ENCODE results near the gene RIT2.

Gene RIT2

DNA sequence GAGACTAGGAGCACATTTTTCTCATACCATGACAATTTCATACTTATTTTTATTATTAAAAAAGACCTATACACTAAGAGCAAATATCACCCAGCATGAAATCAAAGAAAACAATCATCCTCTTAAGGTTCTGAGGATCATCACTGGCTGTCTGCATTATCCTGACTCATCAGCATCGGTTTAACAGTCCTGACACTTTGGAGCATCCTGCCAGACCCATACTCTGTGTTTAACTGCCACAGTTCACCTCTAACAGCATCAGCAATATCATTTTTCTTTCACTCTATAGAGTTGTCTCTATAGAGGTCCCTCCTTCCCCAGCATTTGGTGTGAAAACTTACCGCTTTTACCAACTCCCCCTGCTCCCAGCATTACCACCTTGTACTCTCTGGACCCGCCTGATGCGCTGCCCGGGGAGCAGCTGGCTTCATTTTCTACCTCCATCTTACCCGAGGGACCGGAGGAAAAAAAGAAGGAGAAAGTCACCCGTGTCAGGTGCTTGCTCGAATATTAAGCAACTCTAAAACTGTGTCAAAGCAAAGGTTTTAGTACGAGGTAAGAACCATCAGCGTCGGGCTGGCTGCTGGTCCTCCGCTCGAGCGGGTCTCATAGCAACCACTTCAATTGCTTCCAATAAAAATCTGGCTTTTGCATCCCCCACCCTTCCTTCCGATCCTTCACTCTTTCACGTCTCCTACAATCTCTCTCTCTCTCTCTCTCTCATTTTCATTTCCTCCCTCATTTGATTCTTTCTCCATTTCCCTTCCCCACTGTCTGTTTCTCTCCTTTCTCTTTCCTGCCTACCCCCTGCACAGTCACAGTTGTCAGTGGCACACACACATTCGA lies at the start of gene RIT2:
Gene RIT2, minus strand, starts transcription at position 610 of the 846 bp plus-strand sequence.
- FAIRE-seq: no peak

DNA sequence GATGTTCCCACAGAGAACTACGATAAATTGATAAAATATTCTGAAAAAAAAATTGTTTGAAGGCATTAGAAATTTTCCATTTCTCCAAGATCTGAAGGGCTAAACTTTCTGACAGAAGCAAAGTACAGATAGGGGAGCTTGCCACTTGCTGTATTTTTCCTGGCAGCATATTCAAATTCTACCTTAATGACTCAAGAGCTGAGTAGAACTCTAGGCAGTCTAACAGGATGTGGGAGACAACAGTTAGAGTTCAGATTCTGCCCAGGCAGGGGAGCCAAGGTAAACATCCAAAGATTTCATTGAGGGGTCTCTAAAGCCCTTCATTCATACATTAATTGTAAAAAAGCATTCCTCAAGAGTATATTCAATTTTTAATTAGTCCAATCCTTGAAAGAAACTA lies 46.0 kb upstream of the RIT2 start:
- FAIRE-seq: no peak

DNA sequence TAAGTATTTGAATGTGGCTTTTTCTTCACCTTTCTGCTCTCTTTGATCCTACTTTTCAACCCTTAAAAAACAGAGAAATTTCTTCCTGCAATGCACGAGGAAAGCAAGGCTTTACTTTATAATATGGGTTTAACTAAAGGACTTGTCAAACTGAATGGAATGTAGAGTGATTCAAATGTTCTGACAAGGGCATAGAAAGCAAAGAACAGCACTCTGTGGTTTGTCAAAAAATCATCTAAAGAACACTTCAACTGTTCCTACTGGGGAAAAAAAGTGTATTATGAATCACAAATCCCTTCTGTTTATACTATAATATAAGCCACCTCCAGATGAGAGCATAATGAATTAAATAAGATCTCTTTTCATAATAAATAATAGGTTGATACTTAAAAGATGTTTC lies 45.0 kb upstream of the RIT2 start:
- no peak for FAIRE-seq

DNA sequence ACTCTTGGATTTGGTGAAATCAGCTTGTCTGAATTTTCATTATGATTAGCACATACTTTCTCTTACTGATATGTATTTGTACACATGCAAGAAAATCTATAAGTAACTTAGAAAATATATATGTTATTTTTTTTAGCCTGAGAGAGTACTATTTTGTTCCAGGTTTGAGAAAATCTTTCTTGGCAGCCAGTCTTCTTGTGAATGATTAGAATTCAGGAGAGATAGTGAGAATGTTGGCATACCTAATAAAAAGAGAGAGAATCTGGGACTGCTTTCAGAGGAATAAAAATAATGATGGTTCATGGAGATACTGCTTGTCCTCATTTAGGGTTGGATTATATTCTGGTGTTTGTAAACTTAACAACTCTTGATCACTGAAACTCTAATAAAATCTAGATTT lies 44.4 kb upstream of the RIT2 start:
- FAIRE-seq: no peak

DNA sequence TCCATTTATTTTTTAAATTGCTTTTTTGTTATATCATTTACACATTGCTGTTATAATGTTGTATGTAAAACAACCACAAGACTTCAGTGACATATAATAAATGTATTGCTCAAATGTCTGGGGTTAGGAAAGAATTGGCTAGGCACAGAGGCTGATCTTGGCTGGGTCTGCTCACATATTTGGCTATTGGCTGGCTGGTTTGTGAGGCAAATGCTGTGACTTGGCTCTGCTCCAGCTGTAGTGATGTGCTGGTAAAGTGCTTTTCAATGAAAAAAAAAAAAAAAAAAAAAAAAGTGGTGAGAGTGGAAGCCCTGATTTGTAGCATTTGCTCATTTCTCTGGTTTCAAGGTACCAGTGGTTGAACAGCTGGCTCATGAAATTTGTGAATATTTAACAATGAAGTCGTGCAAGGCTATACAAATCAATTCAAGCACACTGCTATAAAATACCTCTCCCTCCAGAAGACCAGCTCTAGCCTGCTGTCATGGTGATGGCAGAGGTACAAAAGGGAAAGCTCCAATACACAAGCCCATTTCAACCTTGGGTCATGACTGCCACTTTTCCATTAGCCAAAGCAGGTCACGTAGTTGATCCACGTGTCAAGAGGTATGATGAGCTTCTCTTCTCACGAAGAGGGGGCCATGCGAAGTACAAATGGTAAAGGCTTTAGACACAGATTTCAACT lies 43.7 kb upstream of the RIT2 start:
- no peak for FAIRE-seq

DNA sequence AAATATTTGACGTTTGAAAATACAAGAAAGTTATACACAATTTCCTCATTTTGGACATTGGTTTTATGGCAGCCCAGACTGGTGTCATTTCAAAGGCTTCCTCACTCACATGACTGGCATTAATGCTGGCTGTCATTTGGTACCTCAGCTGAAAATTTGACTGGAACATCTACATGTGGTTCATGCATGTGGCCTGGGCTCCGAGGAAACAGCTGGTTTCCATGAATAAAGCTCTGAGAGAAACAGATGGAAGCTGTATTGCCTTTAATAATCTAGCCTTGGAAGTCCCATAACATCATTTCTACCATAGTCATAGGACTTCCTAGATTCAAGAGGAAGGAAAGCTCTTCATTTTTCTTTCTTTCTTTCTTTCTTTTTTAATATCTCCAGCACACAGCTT lies 42.9 kb upstream of the RIT2 start:
- no peak for FAIRE-seq

DNA sequence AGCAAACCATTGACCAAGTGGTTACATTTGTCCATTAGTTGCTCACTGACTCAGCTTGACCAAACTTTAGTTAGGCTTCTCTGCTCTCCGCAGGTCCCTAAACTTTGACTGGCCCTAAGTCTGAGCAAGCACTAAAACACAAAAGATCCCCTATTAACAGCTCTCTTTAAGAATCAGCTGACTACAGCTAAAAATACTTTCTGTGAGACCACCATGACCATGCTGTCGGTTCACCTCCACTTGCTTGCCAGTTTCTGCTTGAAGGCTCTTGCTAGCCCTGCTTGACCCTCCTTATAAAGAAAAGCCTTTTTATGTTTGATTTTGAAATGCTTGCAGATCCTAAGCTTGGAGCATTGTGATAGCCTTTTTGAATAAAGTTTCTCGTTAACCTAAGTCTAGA lies 40.4 kb upstream of the RIT2 start:
- no peak for FAIRE-seq

GRCh38 chr18:43148231-43148630 lies 32.7 kb upstream of the RIT2 start:
- FAIRE-seq: no peak

DNA sequence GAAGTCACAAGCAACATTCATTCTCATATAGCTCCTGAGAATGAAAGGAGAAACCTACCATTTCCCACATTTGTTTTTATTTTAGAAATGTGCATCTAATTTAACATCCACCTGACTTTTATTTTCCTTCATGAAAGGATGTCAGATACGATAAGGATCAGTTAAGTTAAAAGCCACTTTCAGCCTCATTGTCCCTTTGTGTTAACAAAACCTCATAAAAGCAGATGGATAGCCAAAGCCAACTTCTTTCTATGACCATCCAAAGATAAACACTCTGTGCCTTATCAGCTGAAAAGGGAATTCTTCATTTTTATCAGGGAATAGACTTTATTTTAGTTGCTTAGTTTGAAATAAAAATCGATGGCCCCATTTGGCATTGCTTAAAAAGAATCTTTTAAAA lies 25.7 kb upstream of the RIT2 start:
- no peak for FAIRE-seq

GRCh38 chr18:43139288-43139946 lies 23.9 kb upstream of the RIT2 start:
- no peak for FAIRE-seq

GRCh38 chr18:43134876-43135275 lies 19.4 kb upstream of the RIT2 start:
- no peak for FAIRE-seq

DNA sequence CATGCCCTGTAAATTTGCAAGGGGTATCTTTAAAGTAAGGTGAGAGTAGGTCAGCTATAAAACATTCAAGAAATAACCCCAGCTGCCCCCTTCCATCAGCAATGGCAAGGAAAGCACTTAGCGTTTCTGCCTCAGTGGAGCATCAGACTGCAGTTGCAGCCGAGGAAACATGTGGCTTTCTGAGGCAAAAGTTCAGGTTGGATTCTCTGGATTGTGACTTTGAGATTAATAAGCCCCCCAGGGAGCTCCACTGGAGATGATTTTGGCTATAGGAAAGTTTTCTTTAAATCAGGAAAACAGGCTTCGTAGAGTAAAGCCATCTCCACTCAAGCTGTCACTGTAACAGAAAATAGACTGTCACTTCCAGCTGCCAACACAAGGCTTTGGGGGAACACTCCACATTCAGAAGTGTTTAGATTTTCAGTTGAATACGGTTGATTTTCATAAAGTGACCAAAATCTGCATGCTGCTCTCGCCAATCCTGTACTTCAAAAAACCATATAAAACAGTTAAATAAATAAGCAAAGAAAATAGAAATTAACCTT lies 15.3 kb upstream of the RIT2 start:
- no peak for FAIRE-seq

GRCh38 chr18:43129946-43130524 lies 14.6 kb upstream of the RIT2 start:
- FAIRE-seq: no peak

DNA sequence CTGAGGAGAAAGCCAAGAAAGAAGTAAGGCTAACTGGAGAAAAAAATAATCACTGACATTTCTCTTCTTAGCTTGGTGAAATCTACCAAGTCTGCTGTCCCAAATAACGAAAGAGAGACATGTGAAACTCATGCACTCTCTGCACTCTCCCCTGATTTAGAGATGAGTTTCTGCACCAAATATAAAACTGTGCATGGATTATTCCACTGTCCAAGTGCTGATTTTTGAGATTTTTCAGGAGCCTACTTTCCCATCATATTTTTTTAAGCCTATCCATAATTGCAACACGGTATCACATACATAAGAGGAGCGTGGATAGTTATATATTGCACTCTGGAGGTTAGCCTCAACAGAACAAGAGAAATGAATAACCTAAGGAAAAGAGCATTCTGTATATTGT lies 10.0 kb upstream of the RIT2 start:
- FAIRE-seq: no peak

DNA sequence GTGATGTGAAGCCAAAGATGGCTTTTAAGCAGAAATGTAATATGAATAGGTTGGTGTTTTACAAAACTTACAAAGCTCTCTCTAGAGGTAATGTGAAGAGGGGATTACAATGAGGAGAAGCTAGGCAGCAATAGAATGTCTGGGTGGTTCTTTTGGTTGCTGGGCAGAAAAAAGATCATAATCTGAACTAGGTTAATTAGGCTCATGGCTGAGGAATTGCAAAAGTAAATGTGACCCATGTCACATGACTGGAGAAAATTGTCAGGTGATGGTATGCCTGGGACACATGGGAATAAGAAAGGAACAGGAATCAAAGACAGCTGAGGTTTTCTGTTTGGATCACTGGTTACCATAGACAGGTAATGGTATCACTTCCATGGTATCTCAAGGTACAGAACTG lies 7.5 kb upstream of the RIT2 start:
- FAIRE-seq: no peak

GRCh38 chr18:43116699-43117294 lies 1.3 kb upstream of the RIT2 start:
- FAIRE-seq: no peak

- no peak for FAIRE-seq
Measured at GRCh38 chr18:43113220-43113895, 2.1 kb downstream of the RIT2 start.

DNA sequence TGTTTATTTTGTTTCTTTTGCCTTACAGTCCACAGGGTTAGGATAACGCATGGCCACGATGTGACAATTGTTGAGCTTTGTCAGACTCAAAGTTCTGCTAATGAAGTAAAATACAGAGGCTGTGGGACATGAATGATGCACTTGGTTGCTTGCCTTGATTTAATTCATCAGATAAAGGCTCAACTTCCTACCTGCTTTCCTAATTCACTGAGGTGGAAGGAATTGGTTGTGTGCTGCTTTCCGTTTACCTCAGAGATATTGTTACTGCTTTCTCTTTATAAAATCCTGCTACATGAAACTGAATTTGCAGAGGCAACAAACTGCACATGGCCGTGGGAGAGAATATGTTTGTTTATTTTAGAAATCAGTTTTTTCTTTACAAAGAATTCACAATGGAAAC lies 6.6 kb downstream of the RIT2 start:
- no peak for FAIRE-seq

GRCh38 chr18:43108469-43108868 lies 7.0 kb downstream of the RIT2 start:
- no peak for FAIRE-seq

GRCh38 chr18:43093646-43094045 lies 21.8 kb downstream of the RIT2 start:
- no peak for FAIRE-seq

DNA sequence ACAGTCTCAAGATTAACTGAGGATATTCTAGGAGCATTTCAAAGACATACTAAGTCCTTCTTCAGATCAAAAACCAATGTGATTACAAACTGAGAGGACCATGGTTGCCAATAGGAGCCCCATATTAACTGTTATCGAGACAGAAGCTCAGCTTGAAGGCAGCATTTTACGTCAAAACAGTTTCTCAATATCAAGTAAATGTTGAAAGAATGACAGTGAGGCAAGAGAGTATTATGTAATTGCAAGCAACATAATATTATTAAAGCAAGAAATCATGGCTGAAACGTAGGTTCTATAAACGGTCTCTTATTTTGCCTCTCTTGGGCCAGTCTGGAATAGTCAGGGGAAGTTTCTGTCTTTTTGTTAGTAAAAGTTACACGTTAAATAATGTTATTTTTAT lies 22.9 kb downstream of the RIT2 start:
- no peak for FAIRE-seq

DNA sequence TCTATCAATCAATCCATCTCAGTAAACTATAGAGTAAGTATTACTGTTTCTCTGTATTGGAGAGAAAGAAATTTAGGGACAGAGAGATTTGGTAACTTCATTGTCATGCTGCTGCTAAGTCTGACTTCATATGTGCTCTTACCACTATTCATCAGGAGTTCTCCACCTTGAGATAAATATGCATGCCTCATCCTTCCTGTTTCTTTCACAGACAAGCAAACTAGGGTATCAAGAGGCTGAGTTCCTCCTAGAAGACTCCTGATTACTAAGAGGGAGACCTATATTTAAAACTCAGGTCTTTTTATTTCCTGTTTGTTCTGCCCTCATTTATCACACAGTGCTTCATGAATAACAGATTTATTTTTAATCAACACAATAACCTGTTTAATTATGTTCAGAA lies 34.1 kb downstream of the RIT2 start:
- FAIRE-seq: no peak

Measured in G401.6 (cell line).